HepG2 (cell line): ENCODE measurements around the gene CPNE8.

Source experiments
- CC2D1A ChIP-seq: sonication (generic); formaldehyde crosslinking; IDR thresholded peaks from 2 replicates; pipeline ENCODE4 v1.8.1; 2023; ENCODE audit warnings: mild to moderate bottlenecking, missing genetic modification reagents
- GABPA ChIP-seq, 2 experiments: IDR thresholded peaks; 2 replicates each; pipeline ENCODE4 v1.6.1; 2011 to 2016; ENCODE audit warnings: low read depth in 2 of 2, low read length in 1 of 2, missing biosample characterization in 1 of 2, missing genetic modification characterization in 1 of 2
- HMGA1 ChIP-seq: sonication (generic); formaldehyde crosslinking; conservative IDR thresholded peaks from 2 replicates; pipeline ENCODE4 v1.4.0; 2020; ENCODE audit warnings: missing genetic modification reagents
- NCOA1 ChIP-seq: sonication (generic); formaldehyde crosslinking; IDR thresholded peaks from 2 replicates; pipeline ENCODE4 v1.9.0; 2021; ENCODE audit warnings: missing genetic modification reagents

- TF ChIP-seq NCOA1 (CRISPR knock-in tag) (no peak), GABPA (IDR thresholded peaks at IDR 0.05; ENCODE audit: low read depth, low read length) (no peak), GABPA (CRISPR knock-in tag; IDR thresholded peaks at IDR 0.05; ENCODE audit: low read depth) (no peak), HMGA1 (no peak), CC2D1A (no peak)
Observed at GRCh38 chr12:38761636-38762342, 143.6 kb downstream of the CPNE8 start.
